Activated B cell treated with CpG ODN at 0.5 μM for 24 hours (primary cell): ENCODE data around the gene LCN10. TPM values are rescaled to one million over a fixed set of nuclear protein-coding genes. Genes with fewer than 3 reads are reported as not detected.
A peak's percentile ranks its signal among the peaks of the same experiment; 100 is the strongest.
"Not testable (repeated sequence)": the region's sequence is repeated elsewhere in the genome, so short reads cannot be mapped to it uniquely, and the experiment has no call there.

Experiments
- ATAC-seq: fragments of 200-7000 bp; cut with Tn5 transposase; one replicate; pipeline ENCODE4 v1.10.0; 2021; ENCODE audit warnings: low read depth, mild to moderate bottlenecking, moderate library complexity
- CTCF ChIA-PET: fragments of 350-600 bp; sonication (Branson Sonifier 250); formaldehyde crosslinking; loops from one replicate; lab custom pipeline; 2021; ENCODE audit warnings: antibody characterized with exemption; lab: Charles Lee
- POLR2A ChIA-PET: fragments of 350-600 bp; sonication (Branson Sonifier 250); formaldehyde crosslinking; loops from one replicate; lab custom pipeline; 2021; ENCODE audit warnings: antibody characterized with exemption; lab: Charles Lee
- DNase-seq: peaks from one replicate; pipeline ENCODE4 v3.0.0; 2022
- H3K27ac Mint-ChIP-seq: one replicate; pipeline ENCODE4 v1.8.0; 2020; ENCODE audit warnings: mixed read lengths
- H3K27me3 Mint-ChIP-seq: one replicate; pipeline ENCODE4 v1.8.0; 2021; ENCODE audit warnings: mixed read lengths
- H3K36me3 Mint-ChIP-seq: one replicate; pipeline ENCODE4 v1.8.0; 2021; ENCODE audit warnings: low read depth, mixed read lengths
- H3K4me1 Mint-ChIP-seq: one replicate; pipeline ENCODE4 v1.8.0; 2021; ENCODE audit warnings: mixed read lengths
- H3K4me3 Mint-ChIP-seq: one replicate; pipeline ENCODE4 v1.8.0; 2020; ENCODE audit warnings: mild to moderate bottlenecking, mixed read lengths
- H3K9me3 Mint-ChIP-seq: one replicate; pipeline ENCODE4 v1.8.0; 2020; ENCODE audit warnings: mixed read lengths
- CTCF ChIP-seq: fragments of 200-600 bp; IDR thresholded peaks from one replicate; pipeline ENCODE4 v1.8.0; 2022; ENCODE audit warnings: antibody characterized with exemption, mild to moderate bottlenecking
- intact Hi-C: fragments of 100-400 bp; cut with micrococcal nuclease; formaldehyde crosslinking; loops from one replicate; pipeline ENCODE4 v1.15.1; 2024
- total RNA-seq: library from RNA; stranded (reverse); gene quantifications from 2 replicates; pipeline ENCODE4 v1.2.3, GENCODE V29; 2022

The LCN10 gene
- total RNA-seq, 1 donor from 2014 or later = 15.9 TPM

- intact Hi-C loops = loop anchor here (1.0 kb wide), 1 partner anchor 18 kb away; no protein-coding TSS in a partner anchor
- H3K36me3 Mint-ChIP-seq, H3K9me3 Mint-ChIP-seq, DNase-seq, H3K27me3 Mint-ChIP-seq: not testable (repeated sequence)
- ATAC-seq = peak; percentile 52
- CTCF ChIA-PET = interaction anchor here (1.0 to 3.3 kb wide), 6 partner anchors 8 to 269 kb away, joined by 3 to 15 read pairs (median 6); partner anchors contain the start of gene LCN8
- peaks cover 47% of the 10 kb centered on the region for H3K4me1 Mint-ChIP-seq
- POLR2A ChIA-PET = interaction anchor here (0.6 to 2.5 kb wide), 8 partner anchors 8 to 482 kb away, joined by 3 to 18 read pairs (median 6); partner anchors contain the start of genes LCN8 and TMEM141
- peak overlapping the region; percentile 74 for H3K4me3 Mint-ChIP-seq
- H3K27ac Mint-ChIP-seq = peak overlapping the region; percentile 87
These were observed 23.1 kb upstream of the LCN10 start for GRCh38 chr9:136765745-136766409.

DNA sequence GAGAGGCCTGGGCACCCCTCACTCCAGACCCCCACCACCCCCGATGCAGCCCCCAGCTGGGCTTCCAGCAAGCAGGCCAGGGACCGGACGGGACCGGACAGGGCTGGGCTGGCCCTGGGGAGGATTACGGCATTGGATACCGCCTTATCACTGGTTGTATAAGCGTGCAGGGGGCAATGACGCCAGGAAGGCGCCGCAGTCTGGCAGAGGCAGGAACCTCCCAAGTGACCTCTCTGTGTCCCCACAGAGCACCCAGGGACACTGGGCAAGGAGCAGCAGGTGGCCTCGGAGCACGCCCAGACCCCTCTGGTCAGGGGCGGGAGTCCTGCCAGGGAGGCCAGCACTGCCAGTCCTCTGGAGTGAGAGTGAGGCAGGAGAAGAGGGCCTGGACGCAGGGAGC is 22.3 kb upstream of the LCN10 start:
- ATAC-seq (no peak), DNase-seq (no peak)
- no peak overlapping the region for H3K4me3 Mint-ChIP-seq
- no peaks in the 10 kb centered on the region for H3K9me3 Mint-ChIP-seq
- ChIA-PET POLR2A (interaction anchor here (2.0 to 9.1 kb wide), 3 partner anchors 8 to 37 kb away, joined by 8 to 132 read pairs (median 14); partner anchors contain the start of gene LCN8), CTCF (interaction anchor here (1.0 kb wide), 1 partner anchor 22 kb away, joined by 4 read pairs; no protein-coding TSS in a partner anchor)
- peaks cover 50% of the 10 kb centered on the region for H3K4me1 Mint-ChIP-seq
- no peak for TF ChIP-seq CTCF
- no peaks in the 10 kb centered on the region for H3K36me3 Mint-ChIP-seq
- intact Hi-C loops = no loop called here
- no peak overlapping the region for H3K27ac Mint-ChIP-seq
- no peaks in the 10 kb centered on the region for H3K27me3 Mint-ChIP-seq

DNA sequence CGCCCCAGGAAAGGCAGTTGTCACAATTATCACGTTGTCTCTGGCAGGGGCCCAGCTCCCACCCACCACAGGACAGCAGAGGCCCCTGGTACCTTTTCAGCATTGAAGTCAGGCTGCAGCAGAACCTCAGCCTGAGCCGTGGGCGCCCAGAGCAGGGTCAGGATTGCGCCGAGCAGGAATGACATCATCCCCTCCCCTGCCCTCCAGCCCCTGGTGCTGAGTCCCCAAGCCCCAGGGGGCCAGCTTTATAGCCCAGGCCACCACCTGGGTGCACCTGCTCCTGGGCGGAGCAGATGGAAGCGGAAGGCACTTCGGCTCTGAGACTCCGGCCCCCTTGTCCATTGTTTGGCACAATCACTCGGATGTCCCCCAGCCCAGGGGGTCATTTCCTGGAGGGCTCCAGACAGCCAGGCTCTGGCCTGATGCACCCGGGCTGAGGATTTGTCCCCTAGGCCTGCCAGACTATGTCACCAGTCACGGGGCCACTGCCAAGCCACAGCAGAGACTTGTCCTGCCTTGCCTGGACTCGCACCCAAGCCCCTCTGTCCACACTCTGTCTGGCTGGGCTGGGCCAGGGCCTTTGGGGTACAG is 21.7 kb upstream of the LCN10 start, which contains the start of gene LCN15:
TSS of gene LCN15 (minus strand) at position 218 of the 591 bp plus-strand sequence. CDS start at position 188, 30 bp downstream.
- no peak for ATAC-seq
- ChIA-PET POLR2A (interaction anchor here (9.1 kb wide), 1 partner anchor 36 kb away, joined by 132 read pairs; no protein-coding TSS in a partner anchor), CTCF (no interaction called here)
- no peaks in the 10 kb centered on the region for H3K9me3 Mint-ChIP-seq
- H3K27ac Mint-ChIP-seq = peak within 1 kb of the TSS; percentile 87
- intact Hi-C loops = no loop called here
- peaks cover 53% of the 10 kb centered on the region for H3K4me1 Mint-ChIP-seq
- no peaks in the 10 kb centered on the region for H3K36me3 Mint-ChIP-seq
- H3K4me3 Mint-ChIP-seq = no peak within 1 kb of the TSS
- H3K27me3 Mint-ChIP-seq = no peaks in the 10 kb centered on the region
- DNase-seq = no peak
- TF ChIP-seq CTCF = no peak

DNA sequence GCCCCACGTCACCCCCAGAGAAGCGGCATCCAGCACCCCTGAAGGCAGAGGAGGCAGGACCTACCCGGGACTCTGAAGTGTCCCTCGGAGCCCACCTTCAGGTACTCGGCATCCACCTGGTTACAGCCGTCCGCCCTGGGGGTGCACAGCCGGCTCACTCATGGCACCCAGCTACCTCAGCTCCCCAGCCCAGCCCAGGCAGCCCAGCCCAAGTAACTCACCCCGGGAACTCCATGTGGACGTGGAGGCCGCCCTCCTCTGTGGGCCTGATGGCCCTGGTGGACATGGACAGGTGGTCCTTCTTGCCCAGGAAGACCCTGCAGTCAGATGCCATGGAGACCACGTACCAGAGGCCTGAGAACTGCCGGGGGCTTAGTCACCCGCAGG is 20.9 kb upstream of the LCN10 start:
- peaks cover 59% of the 10 kb centered on the region for H3K4me1 Mint-ChIP-seq
- no peak overlapping the region for H3K4me3 Mint-ChIP-seq
- DNase-seq (no peak), ATAC-seq (no peak)
- ChIA-PET CTCF (no interaction called here), POLR2A (interaction anchor here (0.7 to 9.1 kb wide), 2 partner anchors 35 to 168 kb away, joined by 4 to 132 read pairs; no protein-coding TSS in a partner anchor)
- H3K27me3 Mint-ChIP-seq = no peaks in the 10 kb centered on the region
- H3K9me3 Mint-ChIP-seq = no peaks in the 10 kb centered on the region
- peak overlapping the region; percentile 35 for H3K27ac Mint-ChIP-seq
- intact Hi-C loops = no loop called here
- H3K36me3 Mint-ChIP-seq = no peaks in the 10 kb centered on the region
- TF ChIP-seq CTCF = no peak

DNA sequence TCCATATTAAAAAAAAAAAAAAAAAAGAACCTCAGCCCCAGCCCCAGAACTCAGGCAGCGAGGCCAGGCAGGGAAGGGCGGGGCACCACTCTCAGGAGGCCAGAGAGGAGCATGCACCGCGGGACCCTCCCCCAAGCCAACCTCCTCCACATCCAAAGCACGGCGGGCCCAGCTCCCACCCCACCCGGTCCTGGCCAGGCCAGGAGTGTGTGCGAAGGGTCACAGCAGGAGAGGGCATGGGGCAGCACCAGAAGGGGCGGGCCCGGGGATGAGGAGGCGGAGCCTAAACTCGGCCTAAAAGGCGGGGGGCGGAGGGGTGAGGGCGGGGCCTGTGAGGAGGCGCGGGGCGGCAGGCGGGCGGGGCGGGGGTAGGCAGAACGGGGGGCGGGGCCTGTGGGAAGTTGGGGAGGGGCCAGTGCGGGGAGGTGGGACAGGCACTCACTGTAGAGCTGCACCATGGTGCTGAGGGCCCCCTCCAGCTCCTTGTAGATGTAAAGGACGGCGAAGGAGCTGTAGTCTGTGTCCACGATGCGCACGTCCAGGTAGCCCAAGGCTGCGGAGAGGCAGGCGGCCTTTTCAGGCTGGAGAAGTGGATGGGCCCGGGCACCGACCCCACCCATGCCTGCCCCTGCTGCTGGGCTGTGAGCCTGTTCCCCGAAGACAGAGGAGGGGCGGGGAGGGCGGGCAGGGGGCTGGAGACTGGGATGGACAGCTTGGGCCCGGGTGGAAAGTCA is 20.3 kb upstream of the LCN10 start:
- H3K4me1 Mint-ChIP-seq = peaks cover 64% of the 10 kb centered on the region
- POLR2A ChIA-PET = interaction anchor here (0.6 to 9.1 kb wide), 4 partner anchors 35 to 168 kb away, joined by 4 to 132 read pairs (median 10); no protein-coding TSS in a partner anchor
- no peak for TF ChIP-seq CTCF

More for the DNA sequence above, 20.3 kb upstream of the LCN10 start:
- ATAC-seq (peak; percentile 16), DNase-seq (no peak)
- Mint-ChIP-seq H3K9me3 (no peaks in the 10 kb centered on the region), H3K27me3 (no peaks in the 10 kb centered on the region), H3K36me3 (no peaks in the 10 kb centered on the region), H3K27ac (no peak overlapping the region), H3K4me3 (peak overlapping the region; percentile 4)
- intact Hi-C loops = no loop called here
- CTCF ChIA-PET = no interaction called here
